GM23338 (cell line): Measurements from ENCODE around the gene DHPS. TPM values are rescaled to one million over a fixed set of nuclear protein-coding genes. Genes with fewer than 3 reads are reported as not detected.

Experiments used
- ATAC-seq: fragments of 200-7000 bp; cut with Tn5 transposase; 3 replicates; pipeline ENCODE4 v1.9.1; 2020
- DNase-seq: peaks from one replicate; pipeline ENCODE4 v3.0.0-alpha.2; 2015; ENCODE audit warnings: low spot score
- H2AFZ ChIP-seq: fragments of 200-600 bp; sonication (generic); 2 replicates; pipeline ENCODE4 v1.8.0; 2016; ENCODE audit warnings: antibody characterized with exemption, mild to moderate bottlenecking, moderate library complexity
- H3F3A ChIP-seq: fragments of 200-600 bp; sonication (generic); replicated peaks from 2 replicates; pipeline ENCODE4 v1.8.0; 2017; ENCODE audit warnings: antibody characterized with exemption, mixed run types, low read depth
- H3K27ac ChIP-seq: fragments of 200-600 bp; sonication (generic); 2 replicates; pipeline ENCODE4 v1.6.1; 2016; ENCODE audit warnings: low read depth
- H3K27me3 ChIP-seq: fragments of 200-600 bp; sonication (generic); 2 replicates; pipeline ENCODE4 v1.8.0; 2016; ENCODE audit warnings: mild to moderate bottlenecking, mixed run types, moderate library complexity; ENCODE audit not compliant: insufficient read depth
- H3K36me3 ChIP-seq: fragments of 200-600 bp; sonication (generic); 2 replicates; pipeline ENCODE4 v1.8.0; 2016; ENCODE audit warnings: mild to moderate bottlenecking; ENCODE audit not compliant: insufficient read depth
- H3K4me1 ChIP-seq: fragments of 200-600 bp; sonication (generic); 2 replicates; pipeline ENCODE4 v1.8.0; 2016; ENCODE audit warnings: mild to moderate bottlenecking, moderate library complexity; ENCODE audit not compliant: insufficient read depth
- H3K4me2 ChIP-seq: fragments of 200-600 bp; sonication (generic); 2 replicates; pipeline ENCODE4 v1.7.1; 2017; ENCODE audit warnings: mixed run types
- H3K4me3 ChIP-seq: fragments of 200-600 bp; sonication (generic); 2 replicates; pipeline ENCODE4 v1.6.1; 2016; ENCODE audit warnings: mixed run types
- H3K79me2 ChIP-seq: fragments of 200-600 bp; sonication (generic); replicated peaks from 2 replicates; pipeline ENCODE4 v1.8.0; 2017; ENCODE audit warnings: mild to moderate bottlenecking; ENCODE audit not compliant: insufficient read depth
- H3K9me2 ChIP-seq: fragments of 200-600 bp; sonication (generic); 2 replicates; pipeline ENCODE4 v1.8.0; 2017; ENCODE audit not compliant: insufficient read depth
- H4K20me1 ChIP-seq: fragments of 200-600 bp; sonication (generic); replicated peaks from 2 replicates; pipeline ENCODE4 v1.8.0; 2017; ENCODE audit warnings: mild to moderate bottlenecking; ENCODE audit not compliant: insufficient read depth
- H3K27ac Mint-ChIP-seq: 2 replicates; pipeline ENCODE4 v1.8.0; 2020; ENCODE audit warnings: inconsistent platforms, mild to moderate bottlenecking, moderate library complexity, mixed read lengths
- H3K27me3 Mint-ChIP-seq: 3 replicates; pipeline ENCODE4 v1.8.0; 2022; ENCODE audit warnings: low read depth, mild to moderate bottlenecking, moderate library complexity, mixed read lengths, inconsistent platforms; ENCODE audit not compliant: insufficient read depth, poor library complexity
- H3K36me3 Mint-ChIP-seq: 3 replicates; pipeline ENCODE4 v1.8.0; 2021; ENCODE audit warnings: low read depth, mild to moderate bottlenecking, inconsistent platforms, moderate library complexity, mixed read lengths
- H3K4me1 Mint-ChIP-seq: 3 replicates; pipeline ENCODE4 v1.8.0; 2020; ENCODE audit warnings: mild to moderate bottlenecking, inconsistent platforms, mixed read lengths
- H3K4me3 Mint-ChIP-seq: 3 replicates; pipeline ENCODE4 v1.8.0; 2021; ENCODE audit warnings: moderate library complexity, mild to moderate bottlenecking, inconsistent platforms, mixed read lengths
- H3K9me3 Mint-ChIP-seq: 3 replicates; pipeline ENCODE4 v1.8.0; 2020; ENCODE audit warnings: moderate library complexity, mild to moderate bottlenecking, inconsistent platforms, mixed read lengths
- CREB1 ChIP-seq: fragments of 250-450 bp; sonication (Bioruptor Pico); IDR thresholded peaks from 2 replicates; pipeline ENCODE4 v1.5.0; 2020; ENCODE audit warnings: low read depth, mild to moderate bottlenecking, moderate library complexity
- EZH2phosphoT487 ChIP-seq: fragments of 200-600 bp; sonication (generic); IDR thresholded peaks from one replicate; pipeline ENCODE4 v1.8.1; 2018; ENCODE audit warnings: antibody characterized with exemption; ENCODE audit not compliant: unreplicated experiment
- JUNB ChIP-seq: IDR thresholded peaks from one replicate; pipeline ENCODE4 v1.6.1; 2016; ENCODE audit warnings: antibody characterized with exemption; ENCODE audit not compliant: unreplicated experiment
- NANOG ChIP-seq: IDR thresholded peaks from 2 replicates; pipeline ENCODE4 v1.6.1; 2016; ENCODE audit warnings: antibody characterized with exemption, borderline replicate concordance
- STAT1 ChIP-seq: IDR thresholded peaks from one replicate; pipeline ENCODE4 v1.6.1; 2016; ENCODE audit warnings: antibody characterized with exemption; ENCODE audit not compliant: unreplicated experiment
- ZNF114 ChIP-seq: fragments of 250-450 bp; sonication (Bioruptor Pico); IDR thresholded peaks from 2 replicates; pipeline ENCODE4 v1.5.0; 2020; ENCODE audit warnings: mild to moderate bottlenecking, moderate library complexity
- ZNF331 ChIP-seq: fragments of 250-450 bp; sonication (Bioruptor Pico); IDR thresholded peaks from 2 replicates; pipeline ENCODE4 v1.5.0; 2020; ENCODE audit warnings: low read depth, mild to moderate bottlenecking, moderate library complexity
- polyA plus RNA-seq: library from polyadenylated mRNA; unstranded; fragments of >200 nt; fragmentation: Nextera tagmentation; extraction: Ambion mirVana; gene quantifications from 2 replicates; pipeline ENCODE4 v1.2.1, GENCODE V29; 2016
- total RNA-seq: library from RNA; depleted of rRNA; stranded (reverse); fragments of >200 nt; shearing (Covaris generic); gene quantifications from 2 replicates; pipeline ENCODE4 v1.2.3, GENCODE V29; 2014
- TF ChIP-seq, protein P1 (sequence below): fragments of 250-450 bp; sonication (Bioruptor Pico); IDR thresholded peaks from 2 replicates; pipeline ENCODE4 v1.5.0; 2020; ENCODE audit warnings: mild to moderate bottlenecking, moderate library complexity
- TF ChIP-seq, protein P2 (sequence below): IDR thresholded peaks from one replicate; pipeline ENCODE4 v1.6.1; 2018; ENCODE audit warnings: antibody characterized with exemption; ENCODE audit not compliant: unreplicated experiment
- TF ChIP-seq, protein P3 (sequence below): IDR thresholded peaks from 2 replicates; pipeline ENCODE4 v1.6.1; 2016; ENCODE audit warnings: antibody characterized with exemption
- TF ChIP-seq, protein P4 (sequence below), 2 experiments: fragments of 200-600 bp in 1 of 2; sonication (generic) in 1 of 2; conservative IDR thresholded peaks; 2 replicates each; pipeline versions ENCODE4 v1.5.1 to v1.6.1; 2016 to 2017; ENCODE audit warnings: antibody characterized with exemption in 2 of 2, low read depth in 2 of 2, mild to moderate bottlenecking in 2 of 2, moderate library complexity in 1 of 2

Gene DHPS
- total and polyA plus RNA-seq, 2 experiments from 2014 or later = 85.4 to 126 TPM

DNA sequence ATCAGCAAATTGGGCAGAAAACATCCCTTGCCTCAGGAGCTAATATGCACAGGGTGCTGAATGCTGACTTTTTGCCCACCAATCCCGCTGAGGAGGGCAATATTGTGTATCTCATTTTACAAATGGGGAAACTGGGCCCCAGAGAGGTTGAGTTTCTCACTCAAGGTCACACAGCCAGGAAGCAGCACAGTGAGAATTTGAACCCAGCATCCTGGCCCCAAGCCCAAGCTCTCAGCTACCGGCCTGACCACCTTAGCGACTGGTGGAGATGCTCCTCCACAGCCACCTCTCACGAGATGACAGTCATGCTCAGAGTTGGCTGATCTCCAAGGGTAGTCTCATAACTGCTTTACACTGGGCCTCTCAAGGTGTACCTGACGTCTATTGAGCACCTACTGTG, 11.3 kb upstream of the DHPS start:
- Histone ChIP-seq H3K27ac (no peak overlapping the region), H3K9me2 (no peaks in the 10 kb centered on the region), H3K4me2 (no peak overlapping the region), H2AFZ (no peak overlapping the region), H4K20me1 (0 out of 2 replicates have a peak, but pooled peaks cover under 1% of the 10 kb centered on the region), H3K4me1 (0 out of 2 replicates have a peak, but pooled peaks cover 4% of the 10 kb centered on the region), H3K27me3 (no peaks in the 10 kb centered on the region), H3K36me3 (no peaks in the 10 kb centered on the region), H3K79me2 (no peaks in the 10 kb centered on the region), H3K4me3 (no peak overlapping the region), H3F3A (peaks cover 16% of the 10 kb centered on the region)
- Mint-ChIP-seq H3K4me1 (peaks cover 2% of the 10 kb centered on the region; the same call in 2 of the 3 replicates), H3K9me3 (no peaks in the 10 kb centered on the region; the same call in 2 of the 3 replicates), H3K27ac (no peak overlapping the region), H3K4me3 (no peak overlapping the region), H3K36me3 (peaks cover 2% of the 10 kb centered on the region; the same call in 2 of the 3 replicates), H3K27me3 (peaks cover 17% of the 10 kb centered on the region)
- no peak for DNase-seq
- no peak for ATAC-seq
- TF ChIP-seq JUNB (no peak), ZNF114 (CRISPR knock-in tag) (no peak), STAT1 (no peak), NANOG (no peak), EZH2phosphoT487 (no peak), ZNF331 (no peak), CREB1 (CRISPR knock-in tag) (no peak)
- TF ChIP-seq, protein P1, sequence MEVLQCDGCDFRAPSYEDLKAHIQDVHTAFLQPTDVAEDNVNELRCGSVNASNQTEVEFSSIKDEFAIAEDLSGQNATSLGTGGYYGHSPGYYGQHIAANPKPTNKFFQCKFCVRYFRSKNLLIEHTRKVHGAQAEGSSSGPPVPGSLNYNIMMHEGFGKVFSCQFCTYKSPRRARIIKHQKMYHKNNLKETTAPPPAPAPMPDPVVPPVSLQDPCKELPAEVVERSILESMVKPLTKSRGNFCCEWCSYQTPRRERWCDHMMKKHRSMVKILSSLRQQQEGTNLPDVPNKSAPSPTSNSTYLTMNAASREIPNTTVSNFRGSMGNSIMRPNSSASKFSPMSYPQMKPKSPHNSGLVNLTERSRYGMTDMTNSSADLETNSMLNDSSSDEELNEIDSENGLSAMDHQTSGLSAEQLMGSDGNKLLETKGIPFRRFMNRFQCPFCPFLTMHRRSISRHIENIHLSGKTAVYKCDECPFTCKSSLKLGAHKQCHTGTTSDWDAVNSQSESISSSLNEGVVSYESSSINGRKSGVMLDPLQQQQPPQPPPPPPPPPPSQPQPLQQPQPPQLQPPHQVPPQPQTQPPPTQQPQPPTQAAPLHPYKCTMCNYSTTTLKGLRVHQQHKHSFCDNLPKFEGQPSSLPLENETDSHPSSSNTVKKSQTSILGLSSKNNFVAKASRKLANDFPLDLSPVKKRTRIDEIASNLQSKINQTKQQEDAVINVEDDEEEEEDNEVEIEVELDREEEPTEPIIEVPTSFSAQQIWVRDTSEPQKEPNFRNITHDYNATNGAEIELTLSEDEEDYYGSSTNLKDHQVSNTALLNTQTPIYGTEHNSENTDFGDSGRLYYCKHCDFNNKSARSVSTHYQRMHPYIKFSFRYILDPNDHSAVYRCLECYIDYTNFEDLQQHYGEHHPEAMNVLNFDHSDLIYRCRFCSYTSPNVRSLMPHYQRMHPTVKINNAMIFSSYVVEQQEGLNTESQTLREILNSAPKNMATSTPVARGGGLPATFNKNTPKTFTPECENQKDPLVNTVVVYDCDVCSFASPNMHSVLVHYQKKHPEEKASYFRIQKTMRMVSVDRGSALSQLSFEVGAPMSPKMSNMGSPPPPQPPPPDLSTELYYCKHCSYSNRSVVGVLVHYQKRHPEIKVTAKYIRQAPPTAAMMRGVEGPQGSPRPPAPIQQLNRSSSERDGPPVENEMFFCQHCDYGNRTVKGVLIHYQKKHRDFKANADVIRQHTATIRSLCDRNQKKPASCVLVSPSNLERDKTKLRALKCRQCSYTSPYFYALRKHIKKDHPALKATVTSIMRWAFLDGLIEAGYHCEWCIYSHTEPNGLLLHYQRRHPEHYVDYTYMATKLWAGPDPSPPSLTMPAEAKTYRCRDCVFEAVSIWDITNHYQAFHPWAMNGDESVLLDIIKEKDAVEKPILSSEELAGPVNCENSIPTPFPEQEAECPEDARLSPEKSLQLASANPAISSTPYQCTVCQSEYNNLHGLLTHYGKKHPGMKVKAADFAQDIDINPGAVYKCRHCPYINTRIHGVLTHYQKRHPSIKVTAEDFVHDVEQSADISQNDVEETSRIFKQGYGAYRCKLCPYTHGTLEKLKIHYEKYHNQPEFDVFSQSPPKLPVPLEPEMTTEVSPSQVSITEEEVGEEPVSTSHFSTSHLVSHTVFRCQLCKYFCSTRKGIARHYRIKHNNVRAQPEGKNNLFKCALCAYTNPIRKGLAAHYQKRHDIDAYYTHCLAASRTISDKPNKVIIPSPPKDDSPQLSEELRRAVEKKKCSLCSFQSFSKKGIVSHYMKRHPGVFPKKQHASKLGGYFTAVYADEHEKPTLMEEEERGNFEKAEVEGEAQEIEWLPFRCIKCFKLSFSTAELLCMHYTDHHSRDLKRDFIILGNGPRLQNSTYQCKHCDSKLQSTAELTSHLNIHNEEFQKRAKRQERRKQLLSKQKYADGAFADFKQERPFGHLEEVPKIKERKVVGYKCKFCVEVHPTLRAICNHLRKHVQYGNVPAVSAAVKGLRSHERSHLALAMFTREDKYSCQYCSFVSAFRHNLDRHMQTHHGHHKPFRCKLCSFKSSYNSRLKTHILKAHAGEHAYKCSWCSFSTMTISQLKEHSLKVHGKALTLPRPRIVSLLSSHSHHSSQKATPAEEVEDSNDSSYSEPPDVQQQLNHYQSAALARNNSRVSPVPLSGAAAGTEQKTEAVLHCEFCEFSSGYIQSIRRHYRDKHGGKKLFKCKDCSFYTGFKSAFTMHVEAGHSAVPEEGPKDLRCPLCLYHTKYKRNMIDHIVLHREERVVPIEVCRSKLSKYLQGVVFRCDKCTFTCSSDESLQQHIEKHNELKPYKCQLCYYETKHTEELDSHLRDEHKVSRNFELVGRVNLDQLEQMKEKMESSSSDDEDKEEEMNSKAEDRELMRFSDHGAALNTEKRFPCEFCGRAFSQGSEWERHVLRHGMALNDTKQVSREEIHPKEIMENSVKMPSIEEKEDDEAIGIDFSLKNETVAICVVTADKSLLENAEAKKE (CRISPR knock-in tag) = no peak
- TF ChIP-seq, protein P2, sequence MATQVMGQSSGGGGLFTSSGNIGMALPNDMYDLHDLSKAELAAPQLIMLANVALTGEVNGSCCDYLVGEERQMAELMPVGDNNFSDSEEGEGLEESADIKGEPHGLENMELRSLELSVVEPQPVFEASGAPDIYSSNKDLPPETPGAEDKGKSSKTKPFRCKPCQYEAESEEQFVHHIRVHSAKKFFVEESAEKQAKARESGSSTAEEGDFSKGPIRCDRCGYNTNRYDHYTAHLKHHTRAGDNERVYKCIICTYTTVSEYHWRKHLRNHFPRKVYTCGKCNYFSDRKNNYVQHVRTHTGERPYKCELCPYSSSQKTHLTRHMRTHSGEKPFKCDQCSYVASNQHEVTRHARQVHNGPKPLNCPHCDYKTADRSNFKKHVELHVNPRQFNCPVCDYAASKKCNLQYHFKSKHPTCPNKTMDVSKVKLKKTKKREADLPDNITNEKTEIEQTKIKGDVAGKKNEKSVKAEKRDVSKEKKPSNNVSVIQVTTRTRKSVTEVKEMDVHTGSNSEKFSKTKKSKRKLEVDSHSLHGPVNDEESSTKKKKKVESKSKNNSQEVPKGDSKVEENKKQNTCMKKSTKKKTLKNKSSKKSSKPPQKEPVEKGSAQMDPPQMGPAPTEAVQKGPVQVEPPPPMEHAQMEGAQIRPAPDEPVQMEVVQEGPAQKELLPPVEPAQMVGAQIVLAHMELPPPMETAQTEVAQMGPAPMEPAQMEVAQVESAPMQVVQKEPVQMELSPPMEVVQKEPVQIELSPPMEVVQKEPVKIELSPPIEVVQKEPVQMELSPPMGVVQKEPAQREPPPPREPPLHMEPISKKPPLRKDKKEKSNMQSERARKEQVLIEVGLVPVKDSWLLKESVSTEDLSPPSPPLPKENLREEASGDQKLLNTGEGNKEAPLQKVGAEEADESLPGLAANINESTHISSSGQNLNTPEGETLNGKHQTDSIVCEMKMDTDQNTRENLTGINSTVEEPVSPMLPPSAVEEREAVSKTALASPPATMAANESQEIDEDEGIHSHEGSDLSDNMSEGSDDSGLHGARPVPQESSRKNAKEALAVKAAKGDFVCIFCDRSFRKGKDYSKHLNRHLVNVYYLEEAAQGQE = no peak
- TF ChIP-seq, protein P3, sequence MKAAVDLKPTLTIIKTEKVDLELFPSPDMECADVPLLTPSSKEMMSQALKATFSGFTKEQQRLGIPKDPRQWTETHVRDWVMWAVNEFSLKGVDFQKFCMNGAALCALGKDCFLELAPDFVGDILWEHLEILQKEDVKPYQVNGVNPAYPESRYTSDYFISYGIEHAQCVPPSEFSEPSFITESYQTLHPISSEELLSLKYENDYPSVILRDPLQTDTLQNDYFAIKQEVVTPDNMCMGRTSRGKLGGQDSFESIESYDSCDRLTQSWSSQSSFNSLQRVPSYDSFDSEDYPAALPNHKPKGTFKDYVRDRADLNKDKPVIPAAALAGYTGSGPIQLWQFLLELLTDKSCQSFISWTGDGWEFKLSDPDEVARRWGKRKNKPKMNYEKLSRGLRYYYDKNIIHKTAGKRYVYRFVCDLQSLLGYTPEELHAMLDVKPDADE = no peak
- TF ChIP-seq, protein P4, sequence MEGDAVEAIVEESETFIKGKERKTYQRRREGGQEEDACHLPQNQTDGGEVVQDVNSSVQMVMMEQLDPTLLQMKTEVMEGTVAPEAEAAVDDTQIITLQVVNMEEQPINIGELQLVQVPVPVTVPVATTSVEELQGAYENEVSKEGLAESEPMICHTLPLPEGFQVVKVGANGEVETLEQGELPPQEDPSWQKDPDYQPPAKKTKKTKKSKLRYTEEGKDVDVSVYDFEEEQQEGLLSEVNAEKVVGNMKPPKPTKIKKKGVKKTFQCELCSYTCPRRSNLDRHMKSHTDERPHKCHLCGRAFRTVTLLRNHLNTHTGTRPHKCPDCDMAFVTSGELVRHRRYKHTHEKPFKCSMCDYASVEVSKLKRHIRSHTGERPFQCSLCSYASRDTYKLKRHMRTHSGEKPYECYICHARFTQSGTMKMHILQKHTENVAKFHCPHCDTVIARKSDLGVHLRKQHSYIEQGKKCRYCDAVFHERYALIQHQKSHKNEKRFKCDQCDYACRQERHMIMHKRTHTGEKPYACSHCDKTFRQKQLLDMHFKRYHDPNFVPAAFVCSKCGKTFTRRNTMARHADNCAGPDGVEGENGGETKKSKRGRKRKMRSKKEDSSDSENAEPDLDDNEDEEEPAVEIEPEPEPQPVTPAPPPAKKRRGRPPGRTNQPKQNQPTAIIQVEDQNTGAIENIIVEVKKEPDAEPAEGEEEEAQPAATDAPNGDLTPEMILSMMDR (conservative IDR thresholded peaks at IDR 0.05; ENCODE audit: low read depth in 2 of 2) = no peak
